Amygdala (tissue), 56 donors: ENCODE measurements around the gene CLEC18B.
"Not testable (repeated sequence)": the region's sequence is repeated elsewhere in the genome, so short reads cannot be mapped to it uniquely, and the experiment has no call there.

Experiments
- DNase-seq, 56 donors: peaks; one replicate each; lab custom pipeline; 2025; lab: John Stamatoyannopoulos, UW

The CLEC18B gene

DNA sequence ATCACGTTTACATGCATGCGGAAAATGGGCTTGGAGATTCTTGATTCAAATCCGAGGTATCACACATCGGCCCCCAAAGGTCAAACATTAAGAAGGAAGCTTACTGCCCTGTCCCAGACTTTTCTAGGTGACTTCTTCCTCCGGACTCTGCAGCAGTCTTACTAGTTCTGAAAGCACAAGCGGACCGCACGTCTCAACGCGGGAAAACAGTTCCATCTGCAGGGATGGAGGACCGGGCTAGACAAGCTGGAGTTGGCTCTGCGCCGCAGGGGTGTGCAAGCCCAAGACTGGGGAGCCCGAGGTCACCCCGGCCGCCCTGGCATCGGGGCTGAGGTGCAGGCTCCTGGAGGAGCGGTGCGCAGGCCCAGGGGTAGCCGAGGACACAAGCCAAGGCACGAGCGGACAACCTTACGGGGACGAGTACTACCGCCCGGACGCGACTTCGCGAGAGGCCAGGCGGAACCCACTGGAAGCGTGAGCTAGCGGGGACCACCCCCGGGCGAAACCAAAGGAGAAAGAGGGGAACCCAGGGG lies 53.7 kb downstream of the CLEC18B start:
- peak in 35 of 56 donors; percentile 6 to 80 (median 54) for DNase-seq

DNA sequence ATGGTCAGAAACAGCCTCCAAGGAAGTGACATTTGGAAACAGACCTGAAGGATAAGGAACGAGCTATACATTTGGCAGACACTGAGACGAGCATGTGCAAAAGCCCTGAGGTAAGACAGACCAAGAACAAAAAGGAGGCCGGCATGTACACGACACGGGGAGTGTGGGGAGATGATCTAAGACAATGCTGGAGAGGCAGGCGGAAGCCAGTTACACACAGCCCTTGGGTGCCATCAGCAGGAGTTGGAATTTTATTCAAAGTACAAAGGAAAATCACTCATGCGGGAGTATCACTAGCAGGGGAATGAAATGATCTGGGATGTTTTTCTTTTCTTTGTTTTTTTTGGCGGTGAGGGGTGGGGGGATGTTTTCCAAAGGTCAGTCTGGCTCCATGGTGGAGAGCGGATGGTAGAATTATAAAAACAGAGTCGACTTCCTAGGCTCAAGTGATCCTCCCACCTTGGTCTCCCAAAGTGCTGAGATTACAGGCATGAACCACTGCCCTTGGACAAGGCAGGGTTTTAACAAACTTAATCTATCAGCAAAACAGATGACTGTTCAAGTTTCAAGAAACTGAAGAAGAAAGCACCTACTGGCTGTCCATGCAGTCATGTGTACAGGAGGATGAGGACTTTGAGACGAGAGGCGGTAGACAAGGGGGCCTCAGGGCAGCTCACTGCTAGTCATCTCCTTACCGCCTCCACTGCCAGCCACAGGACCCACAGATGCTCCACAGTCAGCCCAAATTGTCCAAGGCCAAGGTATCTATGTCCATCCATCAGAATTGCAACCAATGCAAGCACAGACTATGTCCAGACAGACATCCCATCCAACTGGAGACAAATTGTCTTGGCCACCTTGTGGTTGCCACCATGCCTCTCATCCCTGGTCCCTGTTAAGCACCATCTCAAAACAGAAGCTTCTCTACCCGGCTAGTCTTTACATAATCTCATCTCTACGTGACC lies 59.4 kb downstream of the CLEC18B start:
- DNase-seq: not testable (repeated sequence)
